Ureter (tissue), 1 donor: ENCODE results near the gene GSTM4. TPM values are rescaled to one million over a fixed set of nuclear protein-coding genes. Genes with fewer than 3 reads are reported as not detected.
A peak's percentile ranks its signal among the peaks of the same experiment; 100 is the strongest.
"Not testable (repeated sequence)": the region's sequence is repeated elsewhere in the genome, so short reads cannot be mapped to it uniquely, and the experiment has no call there.

ENCODE experiments used
- DNase-seq: peaks from one replicate; pipeline ENCODE4 v3.0.0-alpha.2; 2020; ENCODE audit warnings: low spot score
- total RNA-seq: library from RNA; stranded (reverse); gene quantifications from one replicate; pipeline ENCODE4 v1.2.4, GENCODE V29; 2023
- donor health status: DM: yes; HTN: yes; CAD: no.

GSTM4 gene
- total RNA-seq, 1 donor from 2014 or later: 38.2 TPM

DNA sequence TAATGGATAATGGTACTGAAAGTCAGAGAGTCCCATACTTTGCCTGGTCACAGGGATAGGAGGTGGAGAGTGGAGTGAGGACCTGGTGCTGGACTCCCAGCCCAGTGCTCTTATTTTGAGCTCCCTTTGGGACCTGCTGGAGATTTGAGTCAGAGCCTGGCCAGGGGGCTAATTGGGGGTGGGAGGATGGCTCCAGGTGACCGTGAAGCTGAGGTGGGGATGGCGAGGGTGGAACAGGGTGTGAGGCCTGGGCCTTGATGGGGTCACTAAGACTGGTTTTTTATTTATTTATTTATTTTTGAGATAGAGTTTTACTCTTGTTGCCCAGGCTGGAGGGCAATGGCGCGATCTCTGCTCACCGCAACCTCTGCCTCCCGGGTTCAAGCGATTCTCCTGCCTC lies 18.5 kb upstream of the GSTM4 start:
- DNase-seq: peak; percentile 31

DNA sequence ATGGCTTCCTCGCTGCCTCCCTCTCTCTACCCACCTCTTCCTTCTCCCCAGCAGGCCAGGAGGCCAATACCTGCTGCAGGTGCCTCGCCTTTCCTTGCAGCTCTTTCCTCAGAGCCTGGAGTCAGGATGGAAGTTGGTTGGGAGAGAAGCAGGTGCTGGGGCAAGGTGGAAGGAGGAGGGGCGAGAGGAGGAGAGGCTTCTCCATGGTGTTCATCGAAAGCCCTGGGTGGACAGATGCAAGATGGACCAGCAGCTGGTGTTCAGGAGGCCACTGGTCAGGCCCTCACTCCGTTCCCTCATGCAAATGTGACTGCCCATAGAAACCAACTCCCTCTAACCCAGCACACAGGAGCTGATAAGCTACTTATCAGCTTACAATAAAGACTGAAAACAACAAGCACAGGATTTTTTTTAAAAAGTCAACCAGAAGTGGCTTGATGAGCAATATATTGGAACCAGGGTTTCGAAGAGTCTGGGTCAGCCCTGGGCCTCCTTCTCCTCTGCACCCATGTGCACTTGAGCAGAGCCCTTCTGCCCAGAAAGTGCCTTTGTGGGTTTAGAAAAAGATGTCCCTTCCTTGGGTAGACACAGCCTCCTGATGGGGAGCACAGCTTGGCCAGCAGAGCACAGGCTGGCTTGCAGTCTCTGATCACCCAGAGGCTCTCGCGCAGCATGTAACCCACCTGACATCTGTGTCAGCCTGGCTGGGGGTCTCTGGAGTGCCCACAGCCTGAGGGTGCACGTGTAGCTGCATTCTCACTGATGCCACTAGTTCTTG lies 16.6 kb upstream of the GSTM4 start:
- peak; percentile 34 for DNase-seq

DNA sequence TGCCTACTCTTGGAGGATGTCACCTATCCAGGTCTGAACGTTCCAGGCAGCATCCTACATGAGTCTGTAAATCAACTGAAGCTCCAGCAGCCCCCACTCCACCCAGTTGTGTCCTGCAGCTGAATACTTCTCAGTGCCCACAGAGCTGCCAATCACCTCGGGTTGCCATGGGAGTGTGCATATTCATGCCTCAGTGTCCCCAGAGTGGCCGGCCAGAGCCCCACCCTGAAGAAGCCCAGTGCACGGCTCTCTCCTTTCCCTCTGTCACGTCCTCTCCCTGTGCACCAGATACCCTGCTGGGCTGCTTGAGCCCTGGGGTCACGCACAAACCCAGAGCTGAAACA lies 16.1 kb upstream of the GSTM4 start:
- no peak for DNase-seq

DNA sequence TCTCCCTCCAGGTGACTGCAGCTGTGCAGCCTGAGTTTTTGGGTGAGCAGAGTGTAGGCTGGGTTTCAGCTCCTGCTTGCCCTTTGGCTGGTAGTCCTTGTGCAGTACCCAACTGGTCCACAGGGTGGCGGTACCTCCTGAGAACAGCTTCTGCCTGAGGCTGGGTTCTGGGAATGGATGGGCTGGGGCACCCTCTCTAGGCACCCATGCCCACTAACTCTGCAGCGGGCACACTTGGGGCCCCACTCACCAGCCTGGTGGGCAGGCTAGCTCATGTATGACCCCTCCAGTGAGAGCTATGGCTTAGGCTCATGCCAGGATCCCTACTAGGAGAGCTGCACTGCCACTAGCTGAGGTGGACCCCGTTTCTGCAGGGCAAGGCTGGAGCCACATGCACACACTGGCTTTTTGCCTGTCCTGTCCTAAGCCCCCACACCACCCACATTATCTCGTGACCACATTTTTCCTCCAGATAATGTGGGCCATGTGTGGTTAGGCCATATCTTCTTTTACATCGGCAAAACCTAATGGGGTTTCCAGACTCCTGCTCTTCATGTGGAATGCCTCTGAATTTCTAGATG lies 15.5 kb upstream of the GSTM4 start:
- peak; percentile 88 for DNase-seq

GRCh38 chr1:109641078-109641740 lies 14.7 kb upstream of the GSTM4 start:
- no peak for DNase-seq

GRCh38 chr1:109641861-109642260 lies 14.0 kb upstream of the GSTM4 start:
- no peak for DNase-seq

DNA sequence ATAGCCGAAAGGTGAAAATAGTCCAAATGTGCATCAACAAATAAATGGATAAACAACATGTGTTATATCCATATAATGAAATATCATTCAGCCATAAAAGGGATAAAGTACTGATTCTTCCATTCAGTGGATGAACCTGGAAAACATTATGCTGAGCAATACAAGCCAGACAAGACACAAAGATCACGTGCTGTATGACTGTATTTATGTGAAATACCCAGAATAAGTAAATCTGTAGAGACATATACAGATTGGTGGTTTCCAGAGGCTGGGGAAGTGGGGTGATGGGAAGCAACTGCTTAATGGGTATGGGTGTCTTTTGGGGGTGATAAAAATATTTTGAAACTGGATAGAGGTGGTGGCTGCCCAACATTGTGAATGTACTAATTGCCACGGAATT lies 13.3 kb upstream of the GSTM4 start:
- no peak for DNase-seq

- peak; percentile 89 for DNase-seq
Observed at GRCh38 chr1:109643385-109644230, 12.3 kb upstream of the GSTM4 start.

GRCh38 chr1:109644670-109645069 lies 11.2 kb upstream of the GSTM4 start:
- no peak for DNase-seq

- peak; percentile 17 for DNase-seq
Observed at GRCh38 chr1:109649491-109649914, 6.4 kb upstream of the GSTM4 start.

DNA sequence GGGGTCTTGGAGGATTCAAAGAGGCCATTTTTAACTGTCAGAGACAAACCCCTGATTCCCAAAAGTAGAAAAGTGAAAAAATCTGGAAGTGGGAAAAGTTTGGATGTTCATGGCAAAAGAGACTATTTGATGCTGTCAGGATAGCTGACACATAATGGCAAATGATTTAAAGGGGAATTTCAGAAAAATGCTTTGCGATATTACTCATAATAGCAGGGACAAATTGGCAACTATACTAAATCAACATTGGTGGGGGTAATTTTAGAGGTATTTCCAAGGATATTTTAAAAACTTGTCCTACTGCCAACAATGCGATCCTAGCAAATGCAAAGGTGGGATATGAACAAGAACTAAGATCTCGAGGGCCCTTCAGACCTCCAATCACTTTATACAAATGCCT lies 5.3 kb upstream of the GSTM4 start:
- DNase-seq: no peak

GRCh38 chr1:109652402-109652801 lies 3.5 kb upstream of the GSTM4 start:
- DNase-seq: no peak

DNA sequence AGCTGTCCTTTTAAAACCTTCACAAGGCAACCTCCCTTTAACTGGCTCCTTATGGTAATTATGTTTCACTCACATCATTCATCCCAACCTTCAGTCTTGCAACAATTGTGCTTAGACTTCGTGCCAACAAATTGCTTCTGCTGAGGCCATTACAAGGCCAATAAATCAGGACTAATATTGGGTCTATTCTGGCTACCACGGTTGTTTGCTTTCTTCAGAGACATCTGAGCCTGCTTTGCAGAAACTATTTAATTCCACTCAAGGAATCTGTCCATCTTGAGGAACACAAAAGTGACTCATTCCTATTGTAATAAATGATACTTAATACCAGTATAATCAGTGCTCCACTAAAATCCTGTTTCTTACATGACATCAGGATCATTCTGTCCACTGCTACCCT lies 2.6 kb upstream of the GSTM4 start:
- DNase-seq: no peak

DNA sequence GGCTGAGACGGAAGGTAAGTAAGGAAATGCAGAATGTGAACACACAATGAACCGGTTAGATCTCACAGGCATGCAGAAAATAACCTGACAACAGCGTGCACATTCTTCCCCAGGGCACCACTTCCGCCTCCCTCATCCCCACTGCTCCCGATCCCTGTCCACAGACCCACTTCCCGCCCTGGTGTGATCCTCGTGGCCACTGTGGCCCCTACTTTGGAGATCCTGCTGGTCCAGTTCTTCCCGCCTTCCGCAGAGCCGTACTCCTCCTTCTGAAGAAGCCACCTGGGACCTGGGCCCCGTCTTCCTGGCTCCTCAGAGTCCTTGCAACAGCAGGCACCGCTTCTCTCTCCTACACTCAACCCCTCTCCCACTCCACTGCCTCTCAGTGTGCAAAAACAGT lies 1.4 kb upstream of the GSTM4 start:
- no peak for DNase-seq

- DNase-seq: no peak
Observed at GRCh38 chr1:109657395-109657794, 1.5 kb downstream of the GSTM4 start.

DNA sequence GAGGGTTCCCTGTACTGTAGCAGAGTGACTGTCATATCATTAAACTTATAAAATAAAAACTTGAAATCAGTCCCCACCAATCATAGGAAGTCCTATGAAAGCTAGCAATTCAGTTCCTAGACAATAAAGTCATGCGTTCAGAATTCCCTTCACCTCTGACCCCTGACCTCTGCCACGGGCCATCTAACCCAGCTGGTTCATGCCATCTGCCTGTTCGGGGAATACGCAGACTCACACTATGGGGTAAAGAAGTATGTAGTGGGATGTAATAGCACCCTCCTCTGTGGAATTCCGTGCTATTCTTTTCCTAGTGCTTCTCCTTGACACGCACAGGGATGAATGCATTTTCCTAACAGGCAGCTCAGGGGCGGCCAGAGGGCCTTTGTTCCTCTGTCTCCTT lies 2.1 kb downstream of the GSTM4 start:
- DNase-seq: no peak

- no peak for DNase-seq
Observed at GRCh38 chr1:109658533-109659042, 2.7 kb downstream of the GSTM4 start.

DNA sequence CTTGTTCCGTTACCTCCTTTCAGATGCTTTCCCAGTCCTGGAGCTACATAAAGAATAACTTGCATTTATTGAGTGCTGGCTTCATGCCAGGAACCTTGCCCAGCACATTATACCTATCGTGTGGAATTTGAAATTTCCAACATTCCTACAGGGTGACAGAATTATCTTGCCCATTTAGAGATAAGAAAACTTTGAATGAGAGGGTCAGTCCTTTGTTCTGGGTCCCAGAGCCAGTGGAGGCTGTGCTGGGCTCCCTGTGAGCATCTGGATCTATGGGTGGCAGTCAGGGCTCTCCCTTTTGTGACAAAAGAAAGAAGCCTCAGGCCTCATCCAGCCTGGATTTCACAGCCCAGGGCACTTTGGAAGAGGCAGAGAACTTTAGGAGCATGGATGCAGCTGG lies 3.2 kb downstream of the GSTM4 start:
- no peak for DNase-seq

DNA sequence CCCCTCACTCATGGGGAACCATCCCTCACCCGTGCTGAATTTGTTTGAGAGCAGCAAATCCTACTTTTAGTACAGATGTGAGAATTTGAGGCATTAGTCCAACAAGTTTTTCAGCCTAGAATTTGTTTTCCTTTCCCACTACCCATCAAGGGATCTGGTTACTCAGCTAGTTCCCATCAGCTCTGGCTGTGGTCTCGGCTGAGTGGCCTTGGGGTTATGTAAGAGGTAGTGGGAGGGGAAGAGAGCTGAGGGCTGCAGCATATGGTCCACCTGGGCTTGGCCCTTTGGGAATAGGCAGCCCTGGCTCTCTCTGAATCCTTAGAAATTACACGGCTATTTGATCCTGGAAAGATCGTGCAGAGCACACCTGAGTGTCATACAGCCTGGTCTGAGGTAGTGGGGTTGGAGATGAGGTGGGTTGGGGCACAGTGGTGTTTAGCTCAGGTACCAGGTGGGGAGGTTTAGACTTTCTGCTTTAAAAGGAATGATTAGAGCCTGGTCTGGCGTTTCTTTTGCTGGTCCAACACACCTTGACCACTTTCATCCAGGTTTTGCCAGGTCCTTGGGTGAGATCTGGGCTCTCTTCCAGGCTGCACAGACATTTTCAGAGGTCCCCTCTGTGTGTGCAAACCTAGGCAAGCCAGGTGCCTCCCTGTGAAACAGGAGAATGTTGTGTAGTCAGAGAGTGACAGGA lies 4.2 kb downstream of the GSTM4 start:
- no peak for DNase-seq

DNA sequence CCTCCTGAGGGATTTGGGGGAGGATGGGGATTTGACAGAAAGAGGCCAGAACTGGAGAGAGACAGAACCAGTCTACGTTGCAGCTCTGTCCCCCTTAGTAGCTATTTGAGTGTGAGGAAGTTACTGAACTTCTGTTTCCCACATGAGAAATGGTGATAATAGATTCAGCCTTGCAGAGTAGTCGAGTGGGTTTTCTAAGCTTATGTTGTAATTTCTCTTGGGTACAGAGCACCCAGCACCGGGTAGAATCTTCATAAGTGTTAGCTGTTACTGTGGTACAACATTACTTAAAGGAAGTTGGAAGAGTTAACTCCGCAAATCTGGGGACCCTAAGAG lies 4.8 kb downstream of the GSTM4 start:
- DNase-seq: not testable (repeated sequence)

DNA sequence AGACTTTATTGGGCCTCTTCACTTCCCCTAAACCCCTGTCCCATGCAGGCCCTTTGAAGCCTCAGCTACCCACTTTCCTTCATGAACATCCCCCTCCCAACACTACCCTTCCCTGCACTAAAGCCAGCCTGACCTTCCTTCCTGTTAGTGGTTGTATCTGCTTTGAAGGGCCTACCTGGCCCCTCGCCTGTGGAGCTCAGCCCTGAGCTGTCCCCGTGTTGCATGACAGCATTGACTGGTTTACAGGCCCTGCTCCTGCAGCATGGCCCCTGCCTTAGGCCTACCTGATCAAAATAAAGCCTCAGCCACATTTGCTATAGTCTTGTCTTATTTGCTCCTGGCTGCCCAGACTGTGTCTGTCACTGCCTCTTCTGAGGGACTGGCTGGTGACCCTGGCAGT lies 5.5 kb downstream of the GSTM4 start:
- no peak for DNase-seq

DNA sequence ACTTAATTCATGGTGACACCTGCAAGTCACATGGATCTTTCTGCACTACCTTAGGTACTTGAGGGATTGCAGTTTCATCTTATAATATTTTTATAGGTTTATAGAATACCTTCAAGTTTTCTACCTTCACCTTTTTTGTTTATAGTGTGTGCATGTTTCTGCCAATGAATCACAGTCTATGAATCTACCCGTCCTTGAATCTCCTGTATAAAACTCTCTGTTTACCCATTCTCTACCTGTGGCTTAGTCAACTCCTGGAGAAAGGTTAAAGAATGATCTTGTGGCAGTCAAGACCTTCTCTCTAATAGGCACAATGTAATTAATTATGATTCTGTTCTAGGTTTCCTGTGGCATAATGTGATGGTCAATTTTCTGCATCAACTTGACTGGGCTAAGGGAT lies 8.8 kb downstream of the GSTM4 start:
- DNase-seq: no peak
